Measurements from ENCODE around the gene IGSF21. TPM values are rescaled to one million over a fixed set of nuclear protein-coding genes. Genes with fewer than 3 reads are reported as not detected.
A peak's percentile ranks its signal among the peaks of the same experiment; 100 is the strongest.

The IGSF21 gene
- total RNA-seq, 4 donors from 2014 or later: 0.26 to 2.7 (median 0.88) TPM; not detected in 1

- Histone ChIP-seq H3K4me1 (no peaks in the 10 kb centered on the region), H3K4me3 (no peak overlapping the region), H3K36me3 (no peaks in the 10 kb centered on the region), H3K27me3 (peaks cover 0 to 62% (median 0%) of the 10 kb centered on the region in 4 donors), H3K27ac (no peak overlapping the region), H3K9me3 (peaks cover 0 to 5% (median 0%) of the 10 kb centered on the region in 3 donors)
- no peak for DNase-seq
- intact Hi-C loops (cut with DNase I): no loop called here
- WGBS, 2 donors: 45 to 96% methylated on average over 2 to 5 of the region's 6 CpGs
- TF ChIP-seq POLR2A (IDR thresholded peaks at IDR 0.05) (no peak), CTCF (IDR thresholded peaks at IDR 0.05) (no peak)
Measured at GRCh38 chr1:18230321-18230720, 122.7 kb downstream of the IGSF21 start.

- TF ChIP-seq POLR2A (IDR thresholded peaks at IDR 0.05) (no peak), CTCF (IDR thresholded peaks at IDR 0.05) (no peak)
- Histone ChIP-seq H3K9me3 (peaks cover 0 to 5% (median 0%) of the 10 kb centered on the region in 3 donors), H3K4me3 (no peak overlapping the region), H3K4me1 (no peaks in the 10 kb centered on the region), H3K36me3 (no peaks in the 10 kb centered on the region), H3K27ac (no peak overlapping the region), H3K27me3 (peaks cover 0 to 58% (median 0%) of the 10 kb centered on the region in 4 donors)
- DNase-seq: no peak
- 6% methylated on average over 7 of the region's 9 CpGs; no CpG with 5 or more reads in 1 of the 2 donors for WGBS, 2 donors
- intact Hi-C loops (cut with DNase I): no loop called here
Measured at GRCh38 chr1:18230840-18231239, 123.2 kb downstream of the IGSF21 start.

GRCh38 chr1:18232052-18232451 is 124.5 kb downstream of the IGSF21 start:
- 93 to 100% methylated on average over 1 of the region's 1 CpG for WGBS, 2 donors
- Histone ChIP-seq H3K27me3 (peaks cover 0 to 55% (median 0%) of the 10 kb centered on the region in 4 donors), H3K27ac (no peak overlapping the region), H3K4me1 (no peaks in the 10 kb centered on the region), H3K9me3 (peaks cover 0 to 5% (median 0%) of the 10 kb centered on the region in 3 donors), H3K4me3 (no peak overlapping the region), H3K36me3 (no peaks in the 10 kb centered on the region)
- intact Hi-C loops (cut with DNase I): no loop called here
- no peak for DNase-seq
- TF ChIP-seq CTCF (IDR thresholded peaks at IDR 0.05): peak in 1 of 6 experiments; percentile 11
- TF ChIP-seq POLR2A (IDR thresholded peaks at IDR 0.05): no peak

GRCh38 chr1:18233176-18233864 is 125.7 kb downstream of the IGSF21 start:
- peaks cover 0 to 54% (median 0%) of the 10 kb centered on the region in 4 donors for H3K27me3 ChIP-seq
- no peaks in the 10 kb centered on the region for H3K36me3 ChIP-seq
- H3K4me3 ChIP-seq: no peak overlapping the region
- DNase-seq: no peak
- 56 to 74% methylated on average over 5 of the region's 5 CpGs for WGBS, 2 donors
- TF ChIP-seq CTCF (IDR thresholded peaks at IDR 0.05) (no peak), POLR2A (IDR thresholded peaks at IDR 0.05) (no peak)
- intact Hi-C loops (cut with DNase I): no loop called here
- H3K27ac ChIP-seq: no peak overlapping the region
- H3K9me3 ChIP-seq: peaks cover 0 to 5% (median 0%) of the 10 kb centered on the region in 3 donors
- H3K4me1 ChIP-seq: no peaks in the 10 kb centered on the region

- Histone ChIP-seq H3K36me3 (no peaks in the 10 kb centered on the region), H3K27me3 (peaks cover 0 to 48% (median 0%) of the 10 kb centered on the region in 4 donors), H3K9me3 (peaks cover 0 to 5% (median 0%) of the 10 kb centered on the region in 3 donors), H3K27ac (no peak overlapping the region), H3K4me1 (no peaks in the 10 kb centered on the region), H3K4me3 (no peak overlapping the region)
- WGBS, 2 donors: 62 to 72% methylated on average over 6 of the region's 6 CpGs
- TF ChIP-seq POLR2A (IDR thresholded peaks at IDR 0.05) (no peak), CTCF (IDR thresholded peaks at IDR 0.05) (peak; percentile 32 to 71 (median 46))
- DNase-seq: no peak
- intact Hi-C loops (cut with DNase I): no loop called here
Measured at GRCh38 chr1:18234790-18235242, 127.2 kb downstream of the IGSF21 start.
